Measurements from ENCODE around the gene BMAL2.

BMAL2 gene

GRCh38 chr12:27319409-27319808, 13.2 kb upstream of the BMAL2 start:
- no peak for DNase-seq (ENCODE audit: low read depth in 2 of 3, low spot score in 2 of 3)

GRCh38 chr12:27319848-27320247, 12.8 kb upstream of the BMAL2 start:
- DNase-seq (ENCODE audit: low read depth in 2 of 3, low spot score in 2 of 3), result no peak

GRCh38 chr12:27324530-27324929, 8.1 kb upstream of the BMAL2 start:
- no peak for DNase-seq (ENCODE audit: low read depth in 2 of 3, low spot score in 2 of 3)

- no peak for DNase-seq (ENCODE audit: low read depth in 2 of 3, low spot score in 2 of 3)
Observed at GRCh38 chr12:27330846-27331245, 1.8 kb upstream of the BMAL2 start.

GRCh38 chr12:27331291-27331926, 1.2 kb upstream of the BMAL2 start:
- no peak for DNase-seq (ENCODE audit: low read depth in 2 of 3, low spot score in 2 of 3)

GRCh38 chr12:27331927-27332324, 710 bp upstream of the BMAL2 start:
- no peak for DNase-seq (ENCODE audit: low read depth in 2 of 3, low spot score in 2 of 3)

GRCh38 chr12:27332407-27332713, 276 bp upstream of the BMAL2 start:
- no peak for DNase-seq (ENCODE audit: low read depth in 2 of 3, low spot score in 2 of 3)

- peak; percentile 9 to 28 (median 19) for DNase-seq (ENCODE audit: low read depth in 2 of 3, low spot score in 2 of 3)
Observed at GRCh38 chr12:27333403-27334009, 870 bp downstream of the BMAL2 start.

- no peak for DNase-seq (ENCODE audit: low read depth in 2 of 3, low spot score in 2 of 3)
Observed at GRCh38 chr12:27334042-27334720, 1.5 kb downstream of the BMAL2 start.

GRCh38 chr12:27334721-27335082, 2.1 kb downstream of the BMAL2 start:
- no peak for DNase-seq (ENCODE audit: low read depth in 2 of 3, low spot score in 2 of 3)

GRCh38 chr12:27335364-27336281, 3.0 kb downstream of the BMAL2 start:
- no peak for DNase-seq (ENCODE audit: low read depth in 2 of 3, low spot score in 2 of 3)

- no peak for DNase-seq (ENCODE audit: low read depth in 2 of 3, low spot score in 2 of 3)
Observed at GRCh38 chr12:27336282-27336653, 3.6 kb downstream of the BMAL2 start.

GRCh38 chr12:27337376-27337775, 4.7 kb downstream of the BMAL2 start:
- no peak for DNase-seq (ENCODE audit: low read depth in 2 of 3, low spot score in 2 of 3)

- no peak for DNase-seq (ENCODE audit: low read depth in 2 of 3, low spot score in 2 of 3)
Observed at GRCh38 chr12:27338473-27338872, 5.8 kb downstream of the BMAL2 start.

- no peak for DNase-seq (ENCODE audit: low read depth in 2 of 3, low spot score in 2 of 3)
Observed at GRCh38 chr12:27340971-27341370, 8.3 kb downstream of the BMAL2 start.

GRCh38 chr12:27342536-27342935, 9.9 kb downstream of the BMAL2 start:
- DNase-seq (ENCODE audit: low read depth in 2 of 3, low spot score in 2 of 3), result no peak

GRCh38 chr12:27343255-27344000, 10.8 kb downstream of the BMAL2 start:
- DNase-seq (ENCODE audit: low read depth in 2 of 3, low spot score in 2 of 3), result no peak

- DNase-seq (ENCODE audit: low read depth in 2 of 3, low spot score in 2 of 3), result no peak
Observed at GRCh38 chr12:27344246-27344645, 11.6 kb downstream of the BMAL2 start.

- no peak for DNase-seq (ENCODE audit: low read depth in 2 of 3, low spot score in 2 of 3)
Observed at GRCh38 chr12:27344760-27345159, 12.1 kb downstream of the BMAL2 start.

- no peak for DNase-seq (ENCODE audit: low read depth in 2 of 3, low spot score in 2 of 3)
Observed at GRCh38 chr12:27345376-27345775, 12.7 kb downstream of the BMAL2 start.

- DNase-seq (ENCODE audit: low read depth in 2 of 3, low spot score in 2 of 3), result no peak
Observed at GRCh38 chr12:27347779-27348178, 15.1 kb downstream of the BMAL2 start.

All from activated CD8-positive, alpha-beta memory T cell treated with anti-CD3 and anti-CD28 coated beads for 48 hours (primary cell).